Measurements from ENCODE around the gene SEMA4B.

SEMA4B gene

DNA sequence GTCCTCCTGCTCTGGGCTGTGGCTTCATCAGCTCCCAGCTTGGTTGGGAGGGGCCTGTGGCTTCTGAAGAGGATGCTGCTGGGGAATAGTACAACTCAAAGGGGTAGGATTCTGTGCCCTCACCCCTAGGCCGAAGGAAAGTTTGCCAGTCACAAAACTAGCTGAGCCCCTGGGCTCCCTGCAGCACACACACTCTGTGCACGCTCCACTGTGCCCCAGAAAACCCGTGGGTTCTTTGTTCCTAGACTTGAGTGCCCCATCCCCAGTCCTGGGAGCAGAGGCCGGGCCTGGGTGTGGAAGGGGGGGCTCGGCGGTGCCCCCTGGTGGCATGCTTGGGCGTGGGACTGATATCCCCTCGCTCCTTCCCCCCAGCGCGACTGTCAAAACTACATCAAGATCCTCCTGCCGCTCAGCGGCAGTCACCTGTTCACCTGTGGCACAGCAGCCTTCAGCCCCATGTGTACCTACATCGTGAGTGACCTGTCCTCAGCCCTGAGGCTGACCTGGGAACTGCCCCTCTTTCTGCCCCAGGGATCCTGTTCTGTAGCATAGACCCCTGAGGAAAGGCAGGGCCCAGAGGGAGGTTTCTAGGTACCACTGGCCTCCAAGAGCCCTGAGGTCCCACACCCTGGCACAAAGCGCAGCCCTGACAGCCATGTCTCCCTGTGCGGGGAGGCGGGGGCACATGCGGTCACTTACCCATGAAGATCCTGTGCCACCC is 18.5 kb downstream of the SEMA4B start:
- Histone ChIP-seq H3K27me3 (ENCODE audit: low read depth) (no peaks in the 10 kb centered on the region), H3K4me3 (no peak overlapping the region), H3K9me3 (no peaks in the 10 kb centered on the region), H3K4me1 (no peaks in the 10 kb centered on the region), H3K36me3 (replicated peaks) (peaks cover 4% of the 10 kb centered on the region)
- in situ Hi-C loops (cut with MboI; ENCODE audit: low sequenced_read_pairs), result loop anchor here (5.0 kb wide), 1 partner anchor 57 kb away; no protein-coding TSS in a partner anchor
- DNase-seq (ENCODE audit: low spot score in 2 of 2), result peak in 1 of 2 experiments; percentile 70

DNA sequence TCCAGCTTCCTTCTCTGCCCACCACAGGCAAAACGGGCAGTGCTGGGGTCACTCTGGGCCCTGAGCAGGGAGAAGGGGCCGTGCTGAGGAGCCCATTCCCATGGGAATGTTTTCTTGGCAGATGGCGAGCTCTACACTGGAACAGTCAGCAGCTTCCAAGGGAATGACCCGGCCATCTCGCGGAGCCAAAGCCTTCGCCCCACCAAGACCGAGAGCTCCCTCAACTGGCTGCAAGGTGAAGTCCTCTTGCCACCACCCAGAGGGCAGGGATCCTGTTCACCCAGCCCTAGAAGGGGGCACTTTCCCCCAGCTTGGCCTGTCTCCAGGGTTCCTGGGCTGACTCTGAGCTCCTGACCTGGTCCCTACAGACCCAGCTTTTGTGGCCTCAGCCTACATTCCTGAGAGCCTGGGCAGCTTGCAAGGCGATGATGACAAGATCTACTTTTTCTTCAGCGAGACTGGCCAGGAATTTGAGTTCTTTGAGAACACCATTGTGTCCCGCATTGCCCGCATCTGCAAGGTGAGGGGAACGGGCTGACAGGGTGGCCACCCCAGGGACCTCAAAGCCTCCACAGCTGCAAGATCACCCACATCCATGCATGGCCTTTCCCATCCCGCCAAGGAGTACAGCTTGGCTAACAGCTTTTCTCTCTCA is 20.2 kb downstream of the SEMA4B start:
- in situ Hi-C loops (cut with MboI; ENCODE audit: low sequenced_read_pairs), result no loop called here
- Histone ChIP-seq H3K27me3 (ENCODE audit: low read depth) (no peaks in the 10 kb centered on the region), H3K36me3 (replicated peaks) (peaks cover 16% of the 10 kb centered on the region), H3K9me3 (no peaks in the 10 kb centered on the region), H3K4me1 (no peaks in the 10 kb centered on the region), H3K4me3 (no peak overlapping the region)
- peak; percentile 28 to 78 for DNase-seq (ENCODE audit: low spot score in 2 of 2)

DNA sequence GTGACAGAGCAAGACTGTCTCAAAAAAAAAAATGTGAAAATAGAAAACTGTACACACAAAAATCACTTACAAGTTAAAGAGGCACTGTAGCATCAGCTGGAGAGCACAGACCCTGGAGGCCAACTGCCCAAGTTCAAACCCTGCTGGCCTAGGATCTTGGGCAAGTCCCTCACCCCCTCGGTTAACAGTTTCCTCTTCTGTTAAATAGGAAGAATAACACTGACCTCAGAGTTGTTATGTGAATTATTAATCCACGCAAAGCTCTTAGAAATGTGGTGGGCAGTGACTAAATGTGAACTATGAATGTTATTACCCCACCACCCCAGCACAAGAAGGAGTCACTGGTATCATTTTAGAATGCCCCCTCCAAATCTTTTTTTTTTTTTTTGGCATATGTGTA is 21.4 kb downstream of the SEMA4B start:
- H3K27me3 ChIP-seq (ENCODE audit: low read depth), result no peaks in the 10 kb centered on the region
- H3K4me1 ChIP-seq, result no peaks in the 10 kb centered on the region
- in situ Hi-C loops (cut with MboI; ENCODE audit: low sequenced_read_pairs), result no loop called here
- no peak for DNase-seq (ENCODE audit: low spot score in 2 of 2)
- H3K36me3 ChIP-seq (replicated peaks), result peaks cover 16% of the 10 kb centered on the region
- no peaks in the 10 kb centered on the region for H3K9me3 ChIP-seq
- H3K4me3 ChIP-seq, result no peak overlapping the region

DNA sequence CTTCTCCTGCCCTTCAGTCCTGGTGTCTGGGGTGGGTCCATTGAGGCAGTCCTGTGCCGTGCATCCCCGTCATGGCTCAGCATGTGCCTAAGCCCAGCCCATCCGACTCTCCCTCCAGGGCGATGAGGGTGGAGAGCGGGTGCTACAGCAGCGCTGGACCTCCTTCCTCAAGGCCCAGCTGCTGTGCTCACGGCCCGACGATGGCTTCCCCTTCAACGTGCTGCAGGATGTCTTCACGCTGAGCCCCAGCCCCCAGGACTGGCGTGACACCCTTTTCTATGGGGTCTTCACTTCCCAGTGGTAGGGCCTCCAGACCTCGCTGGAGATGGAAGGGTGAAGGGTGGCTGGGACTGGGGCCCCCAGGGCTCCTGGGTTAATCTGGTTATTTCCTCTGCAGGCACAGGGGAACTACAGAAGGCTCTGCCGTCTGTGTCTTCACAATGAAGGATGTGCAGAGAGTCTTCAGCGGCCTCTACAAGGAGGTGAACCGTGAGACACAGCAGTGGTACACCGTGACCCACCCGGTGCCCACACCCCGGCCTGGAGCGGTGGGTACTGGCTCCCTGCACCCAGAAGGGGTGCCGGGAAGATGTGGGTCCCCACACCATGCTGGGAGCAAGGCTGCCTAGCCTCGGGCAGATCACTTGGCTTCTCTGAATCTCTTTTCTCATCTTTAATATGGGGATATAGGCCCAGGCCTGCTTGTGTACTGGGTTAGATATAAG is 22.5 kb downstream of the SEMA4B start:
- peaks cover 22% of the 10 kb centered on the region for H3K36me3 ChIP-seq (replicated peaks)
- no peak overlapping the region for H3K4me3 ChIP-seq
- no peaks in the 10 kb centered on the region for H3K27me3 ChIP-seq (ENCODE audit: low read depth)
- in situ Hi-C loops (cut with MboI; ENCODE audit: low sequenced_read_pairs), result no loop called here
- H3K9me3 ChIP-seq, result no peaks in the 10 kb centered on the region
- no peak for DNase-seq (ENCODE audit: low spot score in 2 of 2)
- H3K4me1 ChIP-seq, result no peaks in the 10 kb centered on the region

DNA sequence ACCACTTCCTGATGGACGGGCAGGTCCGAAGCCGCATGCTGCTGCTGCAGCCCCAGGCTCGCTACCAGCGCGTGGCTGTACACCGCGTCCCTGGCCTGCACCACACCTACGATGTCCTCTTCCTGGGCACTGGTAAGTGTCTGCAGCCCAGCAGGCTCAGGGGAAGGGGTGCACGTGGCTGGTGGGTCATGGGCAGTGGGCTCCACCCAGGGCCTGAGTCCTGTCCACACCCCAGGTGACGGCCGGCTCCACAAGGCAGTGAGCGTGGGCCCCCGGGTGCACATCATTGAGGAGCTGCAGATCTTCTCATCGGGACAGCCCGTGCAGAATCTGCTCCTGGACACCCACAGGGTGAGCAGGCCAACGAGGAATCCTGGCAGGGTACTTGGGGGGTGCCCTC is 23.9 kb downstream of the SEMA4B start:
- Histone ChIP-seq H3K27me3 (ENCODE audit: low read depth) (no peaks in the 10 kb centered on the region), H3K36me3 (replicated peaks) (peaks cover 32% of the 10 kb centered on the region), H3K9me3 (no peaks in the 10 kb centered on the region), H3K4me1 (no peaks in the 10 kb centered on the region), H3K4me3 (no peak overlapping the region)
- no peak for DNase-seq (ENCODE audit: low spot score in 2 of 2)
- in situ Hi-C loops (cut with MboI; ENCODE audit: low sequenced_read_pairs), result no loop called here

DNA sequence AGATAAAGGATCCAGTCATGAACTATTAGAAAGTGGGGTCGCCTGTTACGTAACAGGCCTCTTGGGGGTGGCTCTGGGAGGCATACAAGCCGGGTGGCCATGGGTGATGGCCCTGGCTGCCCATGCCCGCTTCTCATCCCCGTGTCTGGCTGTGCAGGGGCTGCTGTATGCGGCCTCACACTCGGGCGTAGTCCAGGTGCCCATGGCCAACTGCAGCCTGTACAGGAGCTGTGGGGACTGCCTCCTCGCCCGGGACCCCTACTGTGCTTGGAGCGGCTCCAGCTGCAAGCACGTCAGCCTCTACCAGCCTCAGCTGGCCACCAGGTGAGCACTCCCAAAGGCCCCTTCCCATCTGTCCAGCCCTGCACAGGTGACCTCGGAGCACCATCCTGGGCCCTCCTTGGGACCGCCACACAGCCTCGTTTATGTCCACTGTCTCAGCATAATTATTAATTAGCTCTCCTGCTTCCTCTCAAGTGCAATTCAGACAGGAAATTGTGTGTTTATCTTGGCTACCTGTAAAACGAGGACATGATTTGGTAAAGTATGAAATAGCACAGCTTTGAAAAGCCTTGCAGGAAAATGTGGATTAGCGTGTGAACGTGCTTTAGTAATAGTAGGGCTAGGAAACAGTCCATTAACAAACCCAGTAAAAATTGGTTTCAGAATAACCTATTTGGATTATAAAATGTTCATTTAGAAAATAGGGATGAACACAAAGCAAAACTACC is 24.5 kb downstream of the SEMA4B start:
- no peak for DNase-seq (ENCODE audit: low spot score in 2 of 2)
- Histone ChIP-seq H3K4me1 (no peaks in the 10 kb centered on the region), H3K4me3 (no peak overlapping the region), H3K27me3 (ENCODE audit: low read depth) (no peaks in the 10 kb centered on the region), H3K9me3 (no peaks in the 10 kb centered on the region), H3K36me3 (replicated peaks) (peaks cover 35% of the 10 kb centered on the region)
- in situ Hi-C loops (cut with MboI; ENCODE audit: low sequenced_read_pairs), result no loop called here

DNA sequence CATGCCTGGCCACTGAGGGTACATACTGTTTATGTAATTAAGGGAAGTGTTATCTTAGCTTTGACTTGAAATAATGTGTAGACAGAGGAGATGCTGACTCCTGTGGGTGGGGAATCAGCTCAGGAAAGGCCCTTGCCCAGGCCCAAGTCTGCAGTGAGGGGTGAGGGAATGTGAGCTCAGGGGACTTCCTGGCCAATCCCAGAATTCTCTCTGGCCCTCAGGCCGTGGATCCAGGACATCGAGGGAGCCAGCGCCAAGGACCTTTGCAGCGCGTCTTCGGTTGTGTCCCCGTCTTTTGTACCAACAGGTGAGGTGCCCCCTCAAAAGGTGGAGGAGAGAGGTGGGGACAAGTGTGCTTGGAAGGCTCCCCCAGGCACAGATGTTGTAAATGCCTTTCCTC is 26.2 kb downstream of the SEMA4B start:
- Histone ChIP-seq H3K4me1 (no peaks in the 10 kb centered on the region), H3K36me3 (replicated peaks) (peaks cover 39% of the 10 kb centered on the region), H3K27me3 (ENCODE audit: low read depth) (no peaks in the 10 kb centered on the region), H3K9me3 (no peaks in the 10 kb centered on the region), H3K4me3 (no peak overlapping the region)
- in situ Hi-C loops (cut with MboI; ENCODE audit: low sequenced_read_pairs), result no loop called here
- no peak for DNase-seq (ENCODE audit: low spot score in 2 of 2)

DNA sequence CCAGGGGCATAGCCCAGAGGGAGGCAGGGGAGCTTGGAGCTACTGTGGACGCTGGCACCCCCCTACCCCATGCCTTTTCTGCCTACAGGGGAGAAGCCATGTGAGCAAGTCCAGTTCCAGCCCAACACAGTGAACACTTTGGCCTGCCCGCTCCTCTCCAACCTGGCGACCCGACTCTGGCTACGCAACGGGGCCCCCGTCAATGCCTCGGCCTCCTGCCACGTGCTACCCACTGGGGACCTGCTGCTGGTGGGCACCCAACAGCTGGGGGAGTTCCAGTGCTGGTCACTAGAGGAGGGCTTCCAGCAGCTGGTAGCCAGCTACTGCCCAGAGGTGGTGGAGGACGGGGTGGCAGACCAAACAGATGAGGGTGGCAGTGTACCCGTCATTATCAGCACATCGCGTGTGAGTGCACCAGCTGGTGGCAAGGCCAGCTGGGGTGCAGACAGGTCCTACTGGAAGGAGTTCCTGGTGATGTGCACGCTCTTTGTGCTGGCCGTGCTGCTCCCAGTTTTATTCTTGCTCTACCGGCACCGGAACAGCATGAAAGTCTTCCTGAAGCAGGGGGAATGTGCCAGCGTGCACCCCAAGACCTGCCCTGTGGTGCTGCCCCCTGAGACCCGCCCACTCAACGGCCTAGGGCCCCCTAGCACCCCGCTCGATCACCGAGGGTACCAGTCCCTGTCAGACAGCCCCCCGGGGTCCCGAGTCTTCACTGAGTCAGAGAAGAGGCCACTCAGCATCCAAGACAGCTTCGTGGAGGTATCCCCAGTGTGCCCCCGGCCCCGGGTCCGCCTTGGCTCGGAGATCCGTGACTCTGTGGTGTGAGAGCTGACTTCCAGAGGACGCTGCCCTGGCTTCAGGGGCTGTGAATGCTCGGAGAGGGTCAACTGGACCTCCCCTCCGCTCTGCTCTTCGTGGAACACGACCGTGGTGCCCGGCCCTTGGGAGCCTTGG is 27.0 kb downstream of the SEMA4B start:
- in situ Hi-C loops (cut with MboI; ENCODE audit: low sequenced_read_pairs), result no loop called here
- Histone ChIP-seq H3K4me1 (no peaks in the 10 kb centered on the region), H3K4me3 (no peak overlapping the region), H3K9me3 (no peaks in the 10 kb centered on the region), H3K36me3 (replicated peaks) (peaks cover 39% of the 10 kb centered on the region), H3K27me3 (ENCODE audit: low read depth) (no peaks in the 10 kb centered on the region)
- DNase-seq (ENCODE audit: low spot score in 2 of 2), result no peak

DNA sequence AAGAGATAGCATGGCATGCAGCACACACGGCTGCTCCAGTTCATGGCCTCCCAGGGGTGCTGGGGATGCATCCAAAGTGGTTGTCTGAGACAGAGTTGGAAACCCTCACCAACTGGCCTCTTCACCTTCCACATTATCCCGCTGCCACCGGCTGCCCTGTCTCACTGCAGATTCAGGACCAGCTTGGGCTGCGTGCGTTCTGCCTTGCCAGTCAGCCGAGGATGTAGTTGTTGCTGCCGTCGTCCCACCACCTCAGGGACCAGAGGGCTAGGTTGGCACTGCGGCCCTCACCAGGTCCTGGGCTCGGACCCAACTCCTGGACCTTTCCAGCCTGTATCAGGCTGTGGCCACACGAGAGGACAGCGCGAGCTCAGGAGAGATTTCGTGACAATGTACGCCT is 27.8 kb downstream of the SEMA4B start:
- no peaks in the 10 kb centered on the region for H3K4me1 ChIP-seq
- no peak for DNase-seq (ENCODE audit: low spot score in 2 of 2)
- H3K4me3 ChIP-seq, result no peak overlapping the region
- H3K36me3 ChIP-seq (replicated peaks), result peaks cover 35% of the 10 kb centered on the region
- H3K9me3 ChIP-seq, result no peaks in the 10 kb centered on the region
- H3K27me3 ChIP-seq (ENCODE audit: low read depth), result no peaks in the 10 kb centered on the region
- in situ Hi-C loops (cut with MboI; ENCODE audit: low sequenced_read_pairs), result no loop called here

DNA sequence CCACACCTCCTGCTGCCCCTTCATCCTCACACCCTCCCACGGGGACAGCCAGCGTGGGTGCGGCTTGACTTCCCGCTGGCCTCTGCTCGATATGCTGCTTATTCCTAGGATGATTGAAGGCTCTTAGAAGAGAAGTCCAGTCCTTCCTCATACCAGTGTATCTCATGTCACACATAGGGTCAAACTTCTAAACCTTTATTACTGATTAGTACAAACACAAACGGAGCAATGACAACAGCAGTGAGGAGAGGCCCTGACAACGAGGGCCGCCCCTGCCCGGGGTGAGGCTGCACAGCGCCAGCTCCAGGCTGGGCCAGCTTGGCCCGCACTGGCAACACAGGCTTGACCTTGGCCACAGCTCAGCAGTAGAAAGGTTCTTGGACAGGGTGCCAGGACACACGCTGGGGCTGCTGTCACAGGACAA is 29.0 kb downstream of the SEMA4B start:
- Histone ChIP-seq H3K4me3 (no peak overlapping the region), H3K4me1 (peaks cover 6% of the 10 kb centered on the region; the same call in 1 of the 2 replicates), H3K9me3 (no peaks in the 10 kb centered on the region), H3K36me3 (replicated peaks) (peaks cover 33% of the 10 kb centered on the region), H3K27me3 (ENCODE audit: low read depth) (no peaks in the 10 kb centered on the region)
- in situ Hi-C loops (cut with MboI; ENCODE audit: low sequenced_read_pairs), result no loop called here
- no peak for DNase-seq (ENCODE audit: low spot score in 2 of 2)

DNA sequence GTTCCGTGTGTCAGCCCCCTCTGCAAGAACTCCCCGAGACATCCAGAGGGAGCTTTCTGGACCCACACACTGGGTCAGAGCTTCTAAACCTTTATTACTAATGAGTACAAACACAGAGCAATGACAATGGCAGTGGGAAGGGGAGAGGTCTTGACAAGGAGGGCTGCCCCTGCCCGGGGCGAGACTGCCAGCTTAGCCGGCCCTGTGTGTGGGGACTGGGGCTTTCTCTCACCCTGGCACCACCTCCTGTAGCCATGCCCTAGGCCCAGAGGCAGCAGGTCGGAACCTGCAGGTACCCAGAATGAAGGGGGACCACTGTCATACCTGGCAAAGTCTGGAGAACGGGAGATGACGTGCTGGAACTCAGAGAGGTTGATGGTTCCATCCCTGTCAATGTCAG is 29.5 kb downstream of the SEMA4B start:
- DNase-seq (ENCODE audit: low spot score in 2 of 2), result no peak
- Histone ChIP-seq H3K36me3 (replicated peaks) (peaks cover 27% of the 10 kb centered on the region), H3K4me1 (peaks cover 6% of the 10 kb centered on the region; the same call in 1 of the 2 replicates), H3K27me3 (ENCODE audit: low read depth) (no peaks in the 10 kb centered on the region), H3K4me3 (no peak overlapping the region), H3K9me3 (no peaks in the 10 kb centered on the region)
- in situ Hi-C loops (cut with MboI; ENCODE audit: low sequenced_read_pairs), result no loop called here

DNA sequence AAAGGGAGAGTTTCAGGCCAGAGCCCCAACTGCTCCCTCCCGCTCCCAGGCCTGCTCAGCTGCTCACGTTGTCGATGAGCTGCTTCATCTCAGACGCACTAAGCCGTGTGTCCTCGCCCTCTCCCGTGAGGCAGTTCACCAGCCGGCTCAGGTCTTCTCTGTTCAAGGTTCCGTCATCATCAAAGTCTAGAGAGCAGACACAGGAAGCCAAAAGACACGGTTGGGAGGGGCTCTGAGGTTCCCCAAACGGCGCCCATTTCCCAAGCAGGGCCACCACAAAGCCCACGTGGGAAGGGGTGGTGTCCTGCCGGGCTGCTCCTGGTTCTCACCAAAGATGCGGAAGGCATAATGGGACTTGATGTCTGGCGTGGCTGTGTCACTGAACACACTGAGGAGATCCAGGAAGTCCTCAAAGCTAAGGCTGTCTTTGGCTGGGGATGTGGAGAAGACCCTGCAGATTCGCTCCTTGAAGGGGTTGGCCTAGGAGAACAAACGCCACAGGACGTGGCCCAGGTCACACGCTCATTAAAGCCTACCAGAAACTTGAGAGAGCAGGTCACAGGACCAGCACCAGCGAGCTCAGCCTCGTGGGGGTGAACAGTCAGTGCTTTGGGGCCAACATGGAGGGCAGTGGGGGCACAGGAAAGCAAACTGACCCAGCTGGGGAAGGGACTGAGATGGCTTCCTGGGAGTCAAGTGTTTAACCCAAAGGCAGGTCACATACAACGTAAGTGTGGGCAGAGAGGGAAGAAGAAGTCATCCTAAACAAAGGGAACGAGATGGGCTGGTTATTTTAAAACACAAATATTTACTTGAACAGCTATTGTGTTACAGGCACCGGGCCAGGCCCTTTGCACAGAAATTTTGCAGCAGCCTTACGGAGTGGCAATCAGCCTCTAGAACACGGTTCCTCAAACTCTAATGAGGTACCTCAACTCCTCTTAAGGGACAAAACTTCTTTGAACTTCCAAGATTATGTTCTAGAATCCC is 30.2 kb downstream of the SEMA4B start:
- in situ Hi-C loops (cut with MboI; ENCODE audit: low sequenced_read_pairs), result no loop called here
- DNase-seq (ENCODE audit: low spot score in 2 of 2), result no peak
- no peaks in the 10 kb centered on the region for H3K9me3 ChIP-seq
- peaks cover 23% of the 10 kb centered on the region for H3K36me3 ChIP-seq (replicated peaks)
- no peaks in the 10 kb centered on the region for H3K27me3 ChIP-seq (ENCODE audit: low read depth)
- H3K4me3 ChIP-seq, result no peak overlapping the region
- H3K4me1 ChIP-seq, result peaks cover 6% of the 10 kb centered on the region; the same call in 1 of the 2 replicates

Data from HAP-1 (cell line).